ENCODE results near the gene IL36B. TPM values are rescaled to one million over a fixed set of nuclear protein-coding genes. Genes with fewer than 3 reads are reported as not detected.

IL36B gene
- polyA plus RNA-seq, 3 donors = not detected

DNA sequence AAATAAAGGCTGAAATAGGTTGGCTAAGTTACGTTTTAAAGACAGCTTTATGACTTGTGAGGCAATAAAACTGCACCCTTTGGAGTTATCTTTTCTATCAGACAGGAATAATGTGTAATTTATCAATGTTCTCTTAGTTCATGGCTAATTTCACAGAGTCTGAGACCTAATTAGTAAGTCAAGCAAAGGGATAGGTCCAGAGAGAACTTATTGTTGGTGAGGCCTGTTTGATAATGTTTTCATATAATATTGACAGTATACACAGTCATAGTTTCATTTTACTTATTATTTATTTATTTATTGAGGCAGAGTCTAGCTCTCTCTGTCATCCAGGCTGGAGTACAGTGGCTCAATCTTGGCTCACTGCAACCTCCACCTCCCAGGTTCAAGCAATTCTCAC, 4.5 kb upstream of the IL36B start:
- Mint-ChIP-seq H3K27me3 (ENCODE audit: low read depth in 3 of 3) (peaks cover 2 to 7% (median 2%) of the 10 kb centered on the region in 3 donors), H3K4me3 (no peak overlapping the region), H3K9me3 (peaks cover 12 to 25% (median 21%) of the 10 kb centered on the region in 7 donors), H3K36me3 (no peaks in the 10 kb centered on the region), H3K4me1 (no peaks in the 10 kb centered on the region), H3K27ac (no peak overlapping the region)
- Histone ChIP-seq H3K9me3 (replicated peaks in 1 of 2; ENCODE audit: control insufficient read depth in 1 of 2, insufficient read depth in 1 of 2, low read length in 2 of 2) (peaks cover 0 to 8% of the 10 kb centered on the region in 2 donors), H3K4me3 (replicated peaks in 1 of 3; ENCODE audit: low read depth in 2 of 3, low read length in 3 of 3) (no peak overlapping the region), H3K4me2 (replicated peaks; ENCODE audit: extremely low read depth, low read length, poor library complexity, severe bottlenecking) (no peak overlapping the region), H3K27ac (ENCODE audit: low read depth in 1 of 2, low read length in 2 of 2) (no peak overlapping the region), H3K36me3 (replicated peaks in 1 of 2; ENCODE audit: control insufficient read depth in 1 of 2, insufficient read depth in 2 of 2, low read length in 2 of 2) (no peaks in the 10 kb centered on the region), H4K20me1 (ENCODE audit: insufficient read depth, low read length) (no peaks in the 10 kb centered on the region), H3K27me3 (ENCODE audit: control insufficient read depth in 2 of 2, insufficient read depth in 2 of 2, low read length in 2 of 2) (no peaks in the 10 kb centered on the region), H3K79me2 (ENCODE audit: insufficient read depth, low read length) (no peaks in the 10 kb centered on the region), H3K9ac (ENCODE audit: insufficient read depth, low read length, poor library complexity, severe bottlenecking) (no peak overlapping the region), H2AFZ (ENCODE audit: insufficient read depth, low read depth, low read length, poor library complexity, severe bottlenecking) (no peak overlapping the region), H3K4me1 (ENCODE audit: control insufficient read depth in 1 of 2, insufficient read depth in 2 of 2, low read length in 2 of 2) (no peaks in the 10 kb centered on the region)
- intact Hi-C loops (cut with micrococcal nuclease) = no loop called here
- WGBS (ENCODE audit: insufficient coverage) = no CpG with 5 or more reads among the region's 1 CpG
- DNase-seq = no peak
- TF ChIP-seq CTCF (IDR thresholded peaks at IDR 0.05) = no peak

DNA sequence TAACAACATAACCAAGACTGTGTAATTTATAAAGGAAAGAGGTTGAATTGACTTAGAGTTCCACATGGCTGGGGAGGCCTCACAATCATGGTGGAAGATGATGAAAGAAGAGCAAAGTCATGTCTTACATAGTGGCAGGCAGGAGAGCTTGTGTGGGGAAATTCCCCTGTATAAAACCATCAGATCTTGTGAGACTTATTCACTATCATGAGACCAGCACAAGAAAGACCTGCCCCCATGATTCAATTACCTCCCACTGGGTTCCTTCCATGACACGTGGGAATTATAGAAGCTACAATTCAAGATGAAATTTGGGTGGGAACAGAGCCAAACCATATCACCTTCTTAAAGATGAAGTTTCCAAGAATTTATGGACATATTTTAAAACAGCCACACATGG, 3.9 kb upstream of the IL36B start:
- no peaks in the 10 kb centered on the region for H3K36me3 ChIP-seq (replicated peaks in 1 of 2; ENCODE audit: control insufficient read depth in 1 of 2, insufficient read depth in 2 of 2, low read length in 2 of 2)
- H2AFZ ChIP-seq (ENCODE audit: insufficient read depth, low read depth, low read length, poor library complexity, severe bottlenecking) = no peak overlapping the region
- H3K27me3 Mint-ChIP-seq (ENCODE audit: low read depth in 3 of 3) = peaks cover 2 to 7% (median 2%) of the 10 kb centered on the region in 3 donors
- H3K27ac ChIP-seq (ENCODE audit: low read depth in 1 of 2, low read length in 2 of 2) = no peak overlapping the region
- no peak overlapping the region for H3K4me3 Mint-ChIP-seq
- H3K4me2 ChIP-seq (replicated peaks; ENCODE audit: extremely low read depth, low read length, poor library complexity, severe bottlenecking) = no peak overlapping the region
- peaks cover 12 to 26% (median 21%) of the 10 kb centered on the region in 7 donors for H3K9me3 Mint-ChIP-seq
- no peaks in the 10 kb centered on the region for H3K4me1 Mint-ChIP-seq
- H3K9me3 ChIP-seq (replicated peaks in 1 of 2; ENCODE audit: control insufficient read depth in 1 of 2, insufficient read depth in 1 of 2, low read length in 2 of 2) = peaks cover 0 to 8% of the 10 kb centered on the region in 2 donors
- no peaks in the 10 kb centered on the region for H3K79me2 ChIP-seq (ENCODE audit: insufficient read depth, low read length)
- H4K20me1 ChIP-seq (ENCODE audit: insufficient read depth, low read length) = no peaks in the 10 kb centered on the region
- H3K9ac ChIP-seq (ENCODE audit: insufficient read depth, low read length, poor library complexity, severe bottlenecking) = no peak overlapping the region
- H3K27me3 ChIP-seq (ENCODE audit: control insufficient read depth in 2 of 2, insufficient read depth in 2 of 2, low read length in 2 of 2) = no peaks in the 10 kb centered on the region
- H3K4me3 ChIP-seq (replicated peaks in 1 of 3; ENCODE audit: low read depth in 2 of 3, low read length in 3 of 3) = no peak overlapping the region
- no peak for TF ChIP-seq CTCF (IDR thresholded peaks at IDR 0.05)
- peak in 1 of 3 donors; percentile 26 for DNase-seq
- no peaks in the 10 kb centered on the region for H3K36me3 Mint-ChIP-seq
- no CpG with 5 or more reads among the region's 1 CpG for WGBS (ENCODE audit: insufficient coverage)
- no peak overlapping the region for H3K27ac Mint-ChIP-seq
- H3K4me1 ChIP-seq (ENCODE audit: control insufficient read depth in 1 of 2, insufficient read depth in 2 of 2, low read length in 2 of 2) = no peaks in the 10 kb centered on the region
- intact Hi-C loops (cut with micrococcal nuclease) = no loop called here

All from CD14-positive monocyte (primary cell).